OCI-LY3 (cell line): Measurements from ENCODE around the gene COL16A1.

Experiments
- H2AFZ ChIP-seq: fragments of 200-600, 300-600 bp; shearing (Covaris generic); 2 replicates; pipeline ENCODE4 v1.6.0; 2014; ENCODE audit warnings: antibody characterized with exemption, low read depth, low read length
- H3K27ac ChIP-seq: fragments of 200-600, 300-600 bp; sonication (generic); 2 replicates; pipeline ENCODE4 v1.5.1; 2014; ENCODE audit warnings: mild to moderate bottlenecking, low read length, moderate library complexity, mixed read lengths
- H3K27me3 ChIP-seq: fragments of 200-600, 300-600 bp; sonication (generic); 2 replicates; pipeline ENCODE4 v1.6.1; 2014; ENCODE audit warnings: low read depth, low read length, mixed read lengths
- H3K36me3 ChIP-seq: fragments of 200-600, 300-600 bp; sonication (generic); replicated peaks from 2 replicates; pipeline ENCODE3; 2014; ENCODE audit warnings: low read depth, low read length, mixed read lengths
- H3K4me1 ChIP-seq: fragments of 300-600, 200-600 bp; sonication (generic); 2 replicates; pipeline ENCODE4 v1.6.1; 2014; ENCODE audit warnings: low read length, mixed read lengths
- H3K4me2 ChIP-seq: fragments of 200-600, 300-600 bp; sonication (generic); 2 replicates; pipeline ENCODE4 v1.6.1; 2014; ENCODE audit warnings: low read length, mixed read lengths
- H3K4me3 ChIP-seq: fragments of 300-600, 200-600 bp; sonication (generic); 2 replicates; pipeline ENCODE4 v1.5.1; 2014; ENCODE audit warnings: antibody characterized with exemption, mild to moderate bottlenecking, low read length, moderate library complexity
- H3K79me2 ChIP-seq: fragments of 300-600, 200-600 bp; shearing (Covaris generic); 2 replicates; pipeline ENCODE4 v1.6.1; 2014; ENCODE audit warnings: mild to moderate bottlenecking, low read length, mixed read lengths
- H3K9ac ChIP-seq: fragments of 300-600, 200-600 bp; shearing (Covaris generic); 2 replicates; pipeline ENCODE4 v1.6.0; 2014; ENCODE audit warnings: mild to moderate bottlenecking, low read length, moderate library complexity
- H3K9me3 ChIP-seq: fragments of 200-600, 300-600 bp; shearing (Covaris generic); 2 replicates; pipeline ENCODE4 v1.6.1; 2014; ENCODE audit warnings: low read length, mixed read lengths; ENCODE audit not compliant: insufficient read depth
- H4K20me1 ChIP-seq: fragments of 200-600, 300-600 bp; sonication (generic); 2 replicates; pipeline ENCODE4 v1.6.1; 2016; ENCODE audit warnings: low read length, mixed read lengths; ENCODE audit not compliant: insufficient read depth
- CTCF ChIP-seq: fragments of 200-600, 300-600 bp; sonication (generic); IDR thresholded peaks from 2 replicates; pipeline ENCODE4 v1.5.1; 2014; ENCODE audit warnings: antibody characterized with exemption, low read length, low read depth
- EZH2phosphoT487 ChIP-seq: fragments of 200-600 bp; shearing (Covaris generic); IDR thresholded peaks from 2 replicates; pipeline ENCODE4 v1.6.1; 2018; ENCODE audit warnings: antibody characterized with exemption, mixed run types, low read depth

COL16A1 gene

DNA sequence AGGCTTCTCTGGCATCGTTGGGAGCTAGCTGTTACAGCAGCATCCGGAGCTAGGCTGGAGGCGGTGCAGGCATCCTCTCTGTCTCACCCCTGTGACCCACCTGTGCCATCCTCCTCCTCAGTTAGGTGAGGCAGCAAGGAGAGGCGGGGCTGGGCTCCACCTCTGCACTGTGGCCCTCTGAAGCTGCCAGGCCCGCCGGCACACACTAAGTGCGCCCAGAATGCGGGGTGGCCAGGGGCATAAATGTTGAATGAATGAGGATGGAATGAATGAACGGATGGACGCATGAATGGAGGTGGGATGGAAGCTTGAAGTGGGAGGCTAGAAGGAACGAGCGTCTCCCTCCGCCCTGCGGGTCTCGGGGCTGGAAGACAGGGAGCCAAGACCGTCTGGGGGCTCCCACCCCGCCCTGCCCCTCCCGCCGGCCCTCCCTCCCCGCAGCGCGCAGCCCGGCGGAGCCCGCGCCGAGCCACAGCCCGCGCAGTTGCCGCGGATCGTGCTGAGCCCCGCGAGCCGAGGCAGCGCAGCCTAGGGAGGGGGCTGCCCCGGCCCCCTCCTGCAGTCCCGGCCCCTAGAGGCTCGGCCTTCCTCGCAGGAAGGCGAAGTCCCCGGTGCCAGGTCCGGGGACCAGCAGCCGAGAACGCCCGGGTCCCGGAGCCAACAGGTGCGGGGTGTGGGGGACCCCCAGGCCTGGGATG, 86.5 kb downstream of the COL16A1 start, which contains the start of gene HCRTR1:
TSS of gene HCRTR1 (plus strand) at position 472 of the 698 bp plus-strand sequence. CDS start 1,504 bp downstream, outside the sequence.
- H3K9me3 ChIP-seq: no peaks in the 10 kb centered on the region
- H2AFZ ChIP-seq: peak within 1 kb of the TSS; percentile 85
- H3K27me3 ChIP-seq: no peaks in the 10 kb centered on the region
- H3K79me2 ChIP-seq: no peaks in the 10 kb centered on the region
- TF ChIP-seq CTCF: no peak
- TF ChIP-seq EZH2phosphoT487: no peak
- no peaks in the 10 kb centered on the region for H3K36me3 ChIP-seq
- peaks cover 15% of the 10 kb centered on the region for H3K4me1 ChIP-seq
- no peaks in the 10 kb centered on the region for H4K20me1 ChIP-seq
- H3K4me2 ChIP-seq: peak within 1 kb of the TSS; percentile 96
- peak within 1 kb of the TSS; percentile 99 for H3K4me3 ChIP-seq
- H3K27ac ChIP-seq: no peak within 1 kb of the TSS
- H3K9ac ChIP-seq: peak within 1 kb of the TSS; percentile 79

DNA sequence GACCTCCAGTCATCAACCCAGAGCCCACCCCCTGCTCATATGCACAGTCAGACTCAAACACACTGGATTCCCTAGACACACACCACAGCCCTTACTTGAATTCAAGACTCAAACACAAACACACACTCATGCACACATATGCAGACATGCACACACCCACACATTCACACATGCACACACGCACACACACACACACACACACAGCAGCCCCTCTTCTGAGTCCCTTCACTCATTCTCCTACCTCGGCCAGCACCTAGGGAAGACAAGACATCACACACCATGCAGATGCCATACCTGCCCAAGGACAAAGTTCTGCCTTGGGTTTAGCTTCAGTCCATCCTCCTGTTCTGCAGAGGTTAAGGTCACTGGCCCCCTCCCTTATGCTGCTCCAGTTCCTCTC, 87.9 kb downstream of the COL16A1 start:
- Histone ChIP-seq H3K4me2 (no peak overlapping the region), H3K79me2 (no peaks in the 10 kb centered on the region), H3K36me3 (no peaks in the 10 kb centered on the region), H3K9me3 (no peaks in the 10 kb centered on the region), H2AFZ (no peak overlapping the region), H3K4me1 (peaks cover 15% of the 10 kb centered on the region), H3K27me3 (no peaks in the 10 kb centered on the region), H3K9ac (no peak overlapping the region), H3K4me3 (no peak overlapping the region), H3K27ac (no peak overlapping the region), H4K20me1 (no peaks in the 10 kb centered on the region)
- TF ChIP-seq EZH2phosphoT487: no peak
- TF ChIP-seq CTCF: no peak

DNA sequence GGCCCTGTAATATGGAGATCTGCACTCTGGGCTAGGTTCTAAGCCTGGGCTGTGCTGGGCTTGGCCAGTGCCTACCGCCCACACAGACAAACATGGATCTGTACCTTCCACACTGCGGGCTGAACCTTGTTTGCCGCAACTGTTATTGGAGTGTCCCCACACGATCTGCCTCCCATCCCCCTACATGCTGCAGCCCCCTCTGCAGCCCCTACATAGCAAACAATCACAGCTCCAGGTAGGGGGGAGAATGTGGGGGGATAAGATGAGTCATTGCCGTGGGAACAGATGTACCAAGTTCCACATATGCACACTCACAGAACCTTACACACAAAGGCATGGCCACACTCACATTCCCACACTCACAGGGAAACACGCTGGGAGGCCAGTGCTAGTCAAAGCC, 88.4 kb downstream of the COL16A1 start:
- no peak for TF ChIP-seq EZH2phosphoT487
- TF ChIP-seq CTCF: no peak
- Histone ChIP-seq H2AFZ (no peak overlapping the region), H3K79me2 (no peaks in the 10 kb centered on the region), H3K9ac (no peak overlapping the region), H4K20me1 (no peaks in the 10 kb centered on the region), H3K27ac (no peak overlapping the region), H3K4me3 (no peak overlapping the region), H3K36me3 (no peaks in the 10 kb centered on the region), H3K4me1 (peaks cover 15% of the 10 kb centered on the region), H3K4me2 (no peak overlapping the region), H3K9me3 (no peaks in the 10 kb centered on the region), H3K27me3 (no peaks in the 10 kb centered on the region)

DNA sequence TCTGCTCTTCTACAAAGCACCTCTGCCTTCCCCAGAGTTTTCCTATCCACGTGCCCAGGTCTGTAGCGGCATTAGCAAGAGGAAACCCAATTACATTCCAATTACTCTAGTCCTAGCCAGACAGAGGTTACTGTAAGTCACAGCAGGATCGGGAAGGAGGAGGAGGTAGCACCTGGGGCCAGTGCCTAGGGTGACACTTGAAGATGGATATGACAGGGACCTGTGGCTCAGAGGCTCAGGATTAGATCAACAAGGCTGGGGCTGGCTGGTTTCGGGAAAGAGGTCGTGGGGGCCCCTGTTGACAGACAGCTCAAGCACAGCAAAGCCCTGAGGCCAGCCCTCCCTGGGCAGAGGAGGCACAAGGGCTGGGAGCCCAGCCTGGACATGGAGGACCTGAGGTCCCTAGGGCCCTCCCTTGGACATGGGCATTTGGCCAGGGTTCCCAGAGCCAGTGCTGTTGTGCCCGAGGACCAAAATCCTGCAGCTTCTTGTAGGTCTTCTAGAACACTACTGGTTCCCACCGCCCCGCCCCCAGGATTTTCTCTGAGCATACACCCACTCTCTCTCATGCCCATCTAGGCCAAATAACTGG, 89.3 kb downstream of the COL16A1 start:
- Histone ChIP-seq H3K4me2 (no peak overlapping the region), H2AFZ (no peak overlapping the region), H3K27ac (no peak overlapping the region), H4K20me1 (no peaks in the 10 kb centered on the region), H3K79me2 (no peaks in the 10 kb centered on the region), H3K9me3 (no peaks in the 10 kb centered on the region), H3K4me1 (peaks cover 13% of the 10 kb centered on the region), H3K9ac (no peak overlapping the region), H3K4me3 (no peak overlapping the region), H3K27me3 (no peaks in the 10 kb centered on the region), H3K36me3 (no peaks in the 10 kb centered on the region)
- TF ChIP-seq EZH2phosphoT487: no peak
- no peak for TF ChIP-seq CTCF
